ENCODE measurements around the gene HNRNPLL. TPM values are rescaled to one million over a fixed set of nuclear protein-coding genes. Genes with fewer than 3 reads are reported as not detected.

Gene HNRNPLL
- total RNA-seq, 2 experiments from 2014 or later = 7.6 to 47.9 TPM

- CTCF ChIA-PET (ENCODE audit: unreplicated experiment) = interaction anchor here (0.7 kb wide), 2 partner anchors 64 to 799 kb away, joined by 4 to 17 read pairs; partner anchors contain the start of gene GALM
- intact Hi-C loops (cut with micrococcal nuclease; ENCODE audit: unreplicated experiment) = loop anchor here (2.0 to 5.0 kb wide), 3 partner anchors 65 to 520 kb away; partner anchors contain the start of genes ATL2 and SOS1
- POLR2A ChIA-PET = interaction anchor here (0.6 to 3.4 kb wide), 12 partner anchors 12 to 223 kb away, joined by 3 to 13 read pairs (median 3); partner anchors contain the start of genes GALM and SRSF7
- TF ChIP-seq, protein P1, sequence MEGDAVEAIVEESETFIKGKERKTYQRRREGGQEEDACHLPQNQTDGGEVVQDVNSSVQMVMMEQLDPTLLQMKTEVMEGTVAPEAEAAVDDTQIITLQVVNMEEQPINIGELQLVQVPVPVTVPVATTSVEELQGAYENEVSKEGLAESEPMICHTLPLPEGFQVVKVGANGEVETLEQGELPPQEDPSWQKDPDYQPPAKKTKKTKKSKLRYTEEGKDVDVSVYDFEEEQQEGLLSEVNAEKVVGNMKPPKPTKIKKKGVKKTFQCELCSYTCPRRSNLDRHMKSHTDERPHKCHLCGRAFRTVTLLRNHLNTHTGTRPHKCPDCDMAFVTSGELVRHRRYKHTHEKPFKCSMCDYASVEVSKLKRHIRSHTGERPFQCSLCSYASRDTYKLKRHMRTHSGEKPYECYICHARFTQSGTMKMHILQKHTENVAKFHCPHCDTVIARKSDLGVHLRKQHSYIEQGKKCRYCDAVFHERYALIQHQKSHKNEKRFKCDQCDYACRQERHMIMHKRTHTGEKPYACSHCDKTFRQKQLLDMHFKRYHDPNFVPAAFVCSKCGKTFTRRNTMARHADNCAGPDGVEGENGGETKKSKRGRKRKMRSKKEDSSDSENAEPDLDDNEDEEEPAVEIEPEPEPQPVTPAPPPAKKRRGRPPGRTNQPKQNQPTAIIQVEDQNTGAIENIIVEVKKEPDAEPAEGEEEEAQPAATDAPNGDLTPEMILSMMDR (conservative IDR thresholded peaks at IDR 0.05; ENCODE audit: low read length) = no peak
- TF ChIP-seq EZH2phosphoT487 (IDR thresholded peaks at IDR 0.05; ENCODE audit: borderline replicate concordance, low read depth, low read length) = no peak
- Histone ChIP-seq H3K4me3 (ENCODE audit: low read depth, low read length, poor library complexity, severe bottlenecking) (peak overlapping the region; percentile 81), H4K20me1 (ENCODE audit: insufficient read depth, low read length) (peaks cover 8% of the 10 kb centered on the region; the same call in 1 of the 2 replicates), H3K79me2 (ENCODE audit: insufficient read depth, low read depth, low read length) (peaks cover 22% of the 10 kb centered on the region; the same call in 1 of the 2 replicates), H3K9me3 (ENCODE audit: low read length) (no peaks in the 10 kb centered on the region), H3K4me1 (ENCODE audit: insufficient read depth, low read length, poor library complexity, severe bottlenecking) (peaks cover 53% of the 10 kb centered on the region), H3K27ac (ENCODE audit: low read depth, low read length, poor library complexity, severe bottlenecking) (peak overlapping the region; percentile 41), H3K4me2 (ENCODE audit: low read length) (peak overlapping the region; percentile 83), H3K9me2 (ENCODE audit: insufficient read depth, low read length) (no peaks in the 10 kb centered on the region), H3K36me3 (ENCODE audit: insufficient read depth, low read length) (no peaks in the 10 kb centered on the region), H2AFZ (ENCODE audit: low read length) (peak overlapping the region; percentile 90)
- BruUV-seq (replicated peaks) = no TSS peak
- DNase-seq (ENCODE audit: low spot score) = peak; percentile 58
Observed at GRCh38 chr2:38602136-38602731, 494 bp downstream of the HNRNPLL start.

DNA sequence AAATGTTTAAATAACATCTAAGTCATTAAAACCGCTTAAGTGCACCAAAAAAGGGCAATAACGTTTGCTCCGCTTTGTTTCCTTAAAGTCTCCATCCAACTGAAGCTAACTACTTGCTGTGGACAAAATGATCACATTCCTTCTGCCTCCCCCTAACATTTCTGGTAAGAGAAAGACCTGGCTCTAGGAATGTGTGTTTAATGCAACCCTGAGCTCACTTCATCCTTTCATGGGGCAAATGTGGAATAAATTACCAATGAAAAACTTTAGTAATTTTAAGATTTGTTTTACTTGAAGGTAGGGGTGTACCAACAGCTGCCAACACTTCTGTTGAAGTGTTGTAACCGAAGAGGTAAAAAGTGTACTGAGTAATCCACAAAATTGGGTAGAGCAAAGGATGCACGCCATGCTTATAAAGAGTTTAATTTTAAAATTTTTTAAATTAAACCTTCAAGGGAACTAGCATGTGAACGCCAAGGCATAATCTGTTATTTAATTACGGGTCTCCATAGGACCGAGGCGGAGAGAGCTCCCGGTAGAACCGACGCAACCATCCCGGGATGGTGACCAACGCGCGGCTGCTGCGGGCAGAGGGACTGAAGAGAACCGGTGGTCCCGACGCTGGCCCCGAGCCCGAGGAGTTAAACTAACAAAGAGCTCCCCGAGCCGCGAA lies 1.1 kb downstream of the HNRNPLL start:
- H3K79me2 ChIP-seq (ENCODE audit: insufficient read depth, low read depth, low read length) = peaks cover 26% of the 10 kb centered on the region; the same call in 1 of the 2 replicates
- TSS peak; percentile 54 for BruUV-seq (replicated peaks)
- H3K4me3 ChIP-seq (ENCODE audit: low read depth, low read length, poor library complexity, severe bottlenecking) = peak overlapping the region; percentile 81

More for the DNA sequence above, 1.1 kb downstream of the HNRNPLL start:
- Histone ChIP-seq H3K27ac (ENCODE audit: low read depth, low read length, poor library complexity, severe bottlenecking) (no peak overlapping the region), H4K20me1 (ENCODE audit: insufficient read depth, low read length) (peaks cover 8% of the 10 kb centered on the region; the same call in 1 of the 2 replicates), H3K9me3 (ENCODE audit: low read length) (no peaks in the 10 kb centered on the region), H3K36me3 (ENCODE audit: insufficient read depth, low read length) (no peaks in the 10 kb centered on the region), H3K9me2 (ENCODE audit: insufficient read depth, low read length) (no peaks in the 10 kb centered on the region), H2AFZ (ENCODE audit: low read length) (peak overlapping the region; percentile 90; the same call in 1 of the 2 replicates), H3K4me1 (ENCODE audit: insufficient read depth, low read length, poor library complexity, severe bottlenecking) (peaks cover 47% of the 10 kb centered on the region), H3K4me2 (ENCODE audit: low read length) (peak overlapping the region; percentile 83)
- DNase-seq (ENCODE audit: low spot score) = peak; percentile 15
- ChIA-PET CTCF (ENCODE audit: unreplicated experiment) (interaction anchor here (0.7 kb wide), 2 partner anchors 150 to 800 kb away, joined by 3 to 17 read pairs; no protein-coding TSS in a partner anchor), POLR2A (interaction anchor here (0.6 to 2.3 kb wide), 13 partner anchors 11 to 224 kb away, joined by 3 to 8 read pairs (median 3); partner anchors contain the start of genes GALM and SRSF7)
- no peak for TF ChIP-seq EZH2phosphoT487 (IDR thresholded peaks at IDR 0.05; ENCODE audit: borderline replicate concordance, low read depth, low read length)
- TF ChIP-seq, protein P1 (conservative IDR thresholded peaks at IDR 0.05; ENCODE audit: low read length) = no peak
- intact Hi-C loops (cut with micrococcal nuclease; ENCODE audit: unreplicated experiment) = loop anchor here (2.0 to 5.0 kb wide), 3 partner anchors 65 to 521 kb away; partner anchors contain the start of genes ATL2 and SOS1
